GM23338 (cell line): Measurements from ENCODE around the gene ABI3. TPM values are rescaled to one million over a fixed set of nuclear protein-coding genes. Genes with fewer than 3 reads are reported as not detected.

ENCODE experiments used
- ATAC-seq: fragments of 200-7000 bp; cut with Tn5 transposase; 3 replicates; pipeline ENCODE4 v1.9.1; 2020
- DNase-seq: peaks from one replicate; pipeline ENCODE4 v3.0.0-alpha.2; 2015; ENCODE audit warnings: low spot score
- H2AFZ ChIP-seq: fragments of 200-600 bp; sonication (generic); 2 replicates; pipeline ENCODE4 v1.8.0; 2016; ENCODE audit warnings: antibody characterized with exemption, mild to moderate bottlenecking, moderate library complexity
- H3F3A ChIP-seq: fragments of 200-600 bp; sonication (generic); replicated peaks from 2 replicates; pipeline ENCODE4 v1.8.0; 2017; ENCODE audit warnings: antibody characterized with exemption, mixed run types, low read depth
- H3K27ac ChIP-seq: fragments of 200-600 bp; sonication (generic); 2 replicates; pipeline ENCODE4 v1.6.1; 2016; ENCODE audit warnings: low read depth
- H3K27me3 ChIP-seq: fragments of 200-600 bp; sonication (generic); 2 replicates; pipeline ENCODE4 v1.8.0; 2016; ENCODE audit warnings: mild to moderate bottlenecking, mixed run types, moderate library complexity; ENCODE audit not compliant: insufficient read depth
- H3K36me3 ChIP-seq: fragments of 200-600 bp; sonication (generic); 2 replicates; pipeline ENCODE4 v1.8.0; 2016; ENCODE audit warnings: mild to moderate bottlenecking; ENCODE audit not compliant: insufficient read depth
- H3K4me1 ChIP-seq: fragments of 200-600 bp; sonication (generic); 2 replicates; pipeline ENCODE4 v1.8.0; 2016; ENCODE audit warnings: mild to moderate bottlenecking, moderate library complexity; ENCODE audit not compliant: insufficient read depth
- H3K4me2 ChIP-seq: fragments of 200-600 bp; sonication (generic); 2 replicates; pipeline ENCODE4 v1.7.1; 2017; ENCODE audit warnings: mixed run types
- H3K4me3 ChIP-seq: fragments of 200-600 bp; sonication (generic); 2 replicates; pipeline ENCODE4 v1.6.1; 2016; ENCODE audit warnings: mixed run types
- H3K79me2 ChIP-seq: fragments of 200-600 bp; sonication (generic); replicated peaks from 2 replicates; pipeline ENCODE4 v1.8.0; 2017; ENCODE audit warnings: mild to moderate bottlenecking; ENCODE audit not compliant: insufficient read depth
- H3K9me2 ChIP-seq: fragments of 200-600 bp; sonication (generic); 2 replicates; pipeline ENCODE4 v1.8.0; 2017; ENCODE audit not compliant: insufficient read depth
- H4K20me1 ChIP-seq: fragments of 200-600 bp; sonication (generic); replicated peaks from 2 replicates; pipeline ENCODE4 v1.8.0; 2017; ENCODE audit warnings: mild to moderate bottlenecking; ENCODE audit not compliant: insufficient read depth
- H3K27ac Mint-ChIP-seq: 2 replicates; pipeline ENCODE4 v1.8.0; 2020; ENCODE audit warnings: inconsistent platforms, mild to moderate bottlenecking, moderate library complexity, mixed read lengths
- H3K27me3 Mint-ChIP-seq: 3 replicates; pipeline ENCODE4 v1.8.0; 2022; ENCODE audit warnings: low read depth, mild to moderate bottlenecking, moderate library complexity, mixed read lengths, inconsistent platforms; ENCODE audit not compliant: insufficient read depth, poor library complexity
- H3K36me3 Mint-ChIP-seq: 3 replicates; pipeline ENCODE4 v1.8.0; 2021; ENCODE audit warnings: low read depth, mild to moderate bottlenecking, inconsistent platforms, moderate library complexity, mixed read lengths
- H3K4me1 Mint-ChIP-seq: 3 replicates; pipeline ENCODE4 v1.8.0; 2020; ENCODE audit warnings: mild to moderate bottlenecking, inconsistent platforms, mixed read lengths
- H3K4me3 Mint-ChIP-seq: 3 replicates; pipeline ENCODE4 v1.8.0; 2021; ENCODE audit warnings: moderate library complexity, mild to moderate bottlenecking, inconsistent platforms, mixed read lengths
- H3K9me3 Mint-ChIP-seq: 3 replicates; pipeline ENCODE4 v1.8.0; 2020; ENCODE audit warnings: moderate library complexity, mild to moderate bottlenecking, inconsistent platforms, mixed read lengths
- CREB1 ChIP-seq: fragments of 250-450 bp; sonication (Bioruptor Pico); IDR thresholded peaks from 2 replicates; pipeline ENCODE4 v1.5.0; 2020; ENCODE audit warnings: low read depth, mild to moderate bottlenecking, moderate library complexity
- CTCF ChIP-seq, 2 experiments: fragments of 200-600 bp in 1 of 2; sonication (generic) in 1 of 2; conservative IDR thresholded peaks; 2 replicates each; pipeline versions ENCODE4 v1.5.1 to v1.6.1; 2016 to 2017; ENCODE audit warnings: antibody characterized with exemption in 2 of 2, low read depth in 2 of 2, mild to moderate bottlenecking in 2 of 2, moderate library complexity in 1 of 2
- ETS1 ChIP-seq: IDR thresholded peaks from 2 replicates; pipeline ENCODE4 v1.6.1; 2016; ENCODE audit warnings: antibody characterized with exemption
- EZH2 ChIP-seq: fragments of 200-600 bp; sonication (generic); IDR thresholded peaks from one replicate; pipeline ENCODE4 v1.8.0; 2017; ENCODE audit warnings: antibody characterized with exemption, mild to moderate bottlenecking, low read depth; ENCODE audit not compliant: unreplicated experiment
- EZH2phosphoT487 ChIP-seq: fragments of 200-600 bp; sonication (generic); IDR thresholded peaks from one replicate; pipeline ENCODE4 v1.8.1; 2018; ENCODE audit warnings: antibody characterized with exemption; ENCODE audit not compliant: unreplicated experiment
- JUNB ChIP-seq: IDR thresholded peaks from one replicate; pipeline ENCODE4 v1.6.1; 2016; ENCODE audit warnings: antibody characterized with exemption; ENCODE audit not compliant: unreplicated experiment
- NANOG ChIP-seq: IDR thresholded peaks from 2 replicates; pipeline ENCODE4 v1.6.1; 2016; ENCODE audit warnings: antibody characterized with exemption, borderline replicate concordance
- POLR2AphosphoS5 ChIP-seq: IDR thresholded peaks from 2 replicates; pipeline ENCODE4 v1.6.1; 2016; ENCODE audit warnings: antibody characterized with exemption, low read depth
- REST ChIP-seq: IDR thresholded peaks from one replicate; pipeline ENCODE4 v1.6.1; 2018; ENCODE audit warnings: antibody characterized with exemption; ENCODE audit not compliant: unreplicated experiment
- STAT1 ChIP-seq: IDR thresholded peaks from one replicate; pipeline ENCODE4 v1.6.1; 2016; ENCODE audit warnings: antibody characterized with exemption; ENCODE audit not compliant: unreplicated experiment
- ZNF114 ChIP-seq: fragments of 250-450 bp; sonication (Bioruptor Pico); IDR thresholded peaks from 2 replicates; pipeline ENCODE4 v1.5.0; 2020; ENCODE audit warnings: mild to moderate bottlenecking, moderate library complexity
- ZNF331 ChIP-seq: fragments of 250-450 bp; sonication (Bioruptor Pico); IDR thresholded peaks from 2 replicates; pipeline ENCODE4 v1.5.0; 2020; ENCODE audit warnings: low read depth, mild to moderate bottlenecking, moderate library complexity
- ZNF462 ChIP-seq: fragments of 250-450 bp; sonication (Bioruptor Pico); IDR thresholded peaks from 2 replicates; pipeline ENCODE4 v1.5.0; 2020; ENCODE audit warnings: mild to moderate bottlenecking, moderate library complexity
- polyA plus RNA-seq: library from polyadenylated mRNA; unstranded; fragments of >200 nt; fragmentation: Nextera tagmentation; extraction: Ambion mirVana; gene quantifications from 2 replicates; pipeline ENCODE4 v1.2.1, GENCODE V29; 2016
- total RNA-seq: library from RNA; depleted of rRNA; stranded (reverse); fragments of >200 nt; shearing (Covaris generic); gene quantifications from 2 replicates; pipeline ENCODE4 v1.2.3, GENCODE V29; 2014

ABI3 gene
- total and polyA plus RNA-seq, 2 experiments from 2014 or later = 1.8 to 3.0 TPM

- H3K9me3 Mint-ChIP-seq = no peaks in the 10 kb centered on the region
- Histone ChIP-seq H2AFZ (no peak overlapping the region), H3K9me2 (no peaks in the 10 kb centered on the region), H3K4me3 (no peak overlapping the region), H3K27me3 (no peaks in the 10 kb centered on the region), H3K79me2 (no peaks in the 10 kb centered on the region), H3F3A (no peaks in the 10 kb centered on the region), H3K4me2 (no peak overlapping the region), H4K20me1 (no peaks in the 10 kb centered on the region), H3K36me3 (no peaks in the 10 kb centered on the region), H3K27ac (no peak overlapping the region), H3K4me1 (peaks cover 14% of the 10 kb centered on the region)
- ATAC-seq (no peak), DNase-seq (no peak)
- H3K27me3 Mint-ChIP-seq = peaks cover 3% of the 10 kb centered on the region
- no peaks in the 10 kb centered on the region for H3K36me3 Mint-ChIP-seq
- peaks cover 13% of the 10 kb centered on the region for H3K4me1 Mint-ChIP-seq
- no peak overlapping the region for H3K27ac Mint-ChIP-seq
- TF ChIP-seq ZNF462 = no peak
- no peak for TF ChIP-seq EZH2phosphoT487
- TF ChIP-seq ZNF331 = no peak
- TF ChIP-seq POLR2AphosphoS5 = no peak
- no peak for TF ChIP-seq JUNB
- TF ChIP-seq CREB1 (CRISPR knock-in tag) = no peak
- TF ChIP-seq STAT1 = no peak
- TF ChIP-seq ETS1 = no peak
- no peak for TF ChIP-seq REST
- TF ChIP-seq NANOG = no peak
- no peak for TF ChIP-seq ZNF114 (CRISPR knock-in tag)
- TF ChIP-seq EZH2 = no peak
- no peak for TF ChIP-seq CTCF (conservative IDR thresholded peaks at IDR 0.05; ENCODE audit: low read depth in 2 of 2)
- no peak overlapping the region for H3K4me3 Mint-ChIP-seq
Observed at GRCh38 chr17:49240619-49241018, 30.1 kb downstream of the ABI3 start.
